Measurements from ENCODE around the gene DBNDD2.

The DBNDD2 gene

DNA sequence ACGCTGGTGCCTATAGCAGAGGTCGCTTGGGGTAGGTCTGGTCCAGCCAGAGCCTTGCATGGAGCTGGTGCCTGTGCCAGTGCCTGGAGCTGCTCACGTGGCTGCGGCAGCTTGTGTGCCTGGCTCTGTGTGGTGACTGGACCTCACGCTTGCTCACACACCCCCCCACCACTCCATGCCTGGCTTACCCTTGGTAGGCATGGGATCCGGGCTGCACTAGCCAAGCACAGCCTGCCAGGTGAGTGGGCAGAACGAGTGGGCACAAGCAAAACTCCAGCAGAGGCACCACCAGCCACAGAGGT is 13.0 kb upstream of the DBNDD2 start:
- DNase-seq, result no peak
- no peak for TF ChIP-seq GATA1 (IDR thresholded peaks at IDR 0.05; ENCODE audit: low read depth, low read length)
- no peak for TF ChIP-seq POLR2A (IDR thresholded peaks at IDR 0.05; ENCODE audit: low read length)

- no peak for DNase-seq
- no peak for TF ChIP-seq POLR2A (IDR thresholded peaks at IDR 0.05; ENCODE audit: low read length)
- TF ChIP-seq GATA1 (IDR thresholded peaks at IDR 0.05; ENCODE audit: low read depth, low read length), result no peak
Observed at GRCh38 chr20:45399018-45399417, 9.1 kb upstream of the DBNDD2 start.

DNA sequence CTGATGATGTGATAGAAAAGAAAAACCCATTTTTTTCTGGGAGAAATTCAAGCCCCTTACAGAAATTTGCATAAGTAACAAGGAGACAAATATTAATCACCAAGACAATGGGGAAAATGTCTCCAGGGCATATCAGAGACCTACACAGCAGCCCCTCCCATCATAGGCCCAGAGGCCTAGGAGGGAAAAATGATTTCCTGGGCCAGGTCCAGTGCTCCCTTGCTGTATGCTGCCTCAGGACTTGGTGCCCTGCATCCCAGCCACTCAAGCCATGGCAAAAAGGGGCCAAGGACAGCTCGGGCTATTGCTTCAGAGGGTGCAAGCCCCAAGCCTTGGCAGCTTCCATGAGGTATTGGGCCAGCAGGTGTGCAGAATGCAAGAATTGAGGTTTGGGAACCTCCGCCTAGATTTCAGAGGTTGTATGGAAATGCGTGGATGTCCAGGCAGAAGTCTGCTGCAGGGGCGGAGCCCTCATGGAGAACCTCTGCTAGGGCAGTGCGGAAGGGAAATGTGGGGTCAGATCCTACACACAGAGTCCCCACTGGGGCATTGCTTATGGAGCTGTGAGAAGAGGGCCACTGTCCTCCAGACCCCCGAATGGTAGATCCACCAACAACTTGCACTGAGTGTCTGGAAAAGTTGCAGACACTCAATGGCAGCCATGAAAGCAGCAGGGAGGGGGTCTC is 7.6 kb upstream of the DBNDD2 start:
- no peak for DNase-seq
- no peak for TF ChIP-seq GATA1 (IDR thresholded peaks at IDR 0.05; ENCODE audit: low read depth, low read length)
- TF ChIP-seq POLR2A (IDR thresholded peaks at IDR 0.05; ENCODE audit: low read length), result no peak

- TF ChIP-seq POLR2A (IDR thresholded peaks at IDR 0.05; ENCODE audit: low read length), result no peak
- no peak for TF ChIP-seq GATA1 (IDR thresholded peaks at IDR 0.05; ENCODE audit: low read depth, low read length)
- DNase-seq, result no peak
Observed at GRCh38 chr20:45402946-45403345, 5.1 kb upstream of the DBNDD2 start.

DNA sequence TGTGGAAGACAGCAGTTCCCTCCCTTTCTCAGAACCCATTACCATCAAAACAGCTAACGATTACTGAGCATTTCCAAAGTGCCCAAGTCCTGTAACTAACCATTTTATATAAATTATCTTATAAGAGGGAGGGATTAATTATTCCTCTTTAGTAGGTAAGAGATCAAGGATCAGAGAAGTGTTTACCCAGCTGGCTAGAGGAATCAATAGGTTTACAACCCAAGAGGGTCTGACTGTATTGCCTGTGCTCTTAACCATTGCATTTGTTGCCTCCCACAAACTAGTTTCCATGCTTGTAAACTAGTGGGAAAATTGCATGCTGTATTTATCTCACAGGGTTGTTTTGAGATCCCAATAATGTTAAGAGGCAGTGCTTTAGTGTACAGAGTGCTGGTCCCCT is 3.7 kb upstream of the DBNDD2 start:
- DNase-seq, result no peak
- TF ChIP-seq POLR2A (IDR thresholded peaks at IDR 0.05; ENCODE audit: low read length), result no peak
- no peak for TF ChIP-seq GATA1 (IDR thresholded peaks at IDR 0.05; ENCODE audit: low read depth, low read length)

- DNase-seq, result no peak
Observed at GRCh38 chr20:45405571-45406259, 2.4 kb upstream of the DBNDD2 start.

DNA sequence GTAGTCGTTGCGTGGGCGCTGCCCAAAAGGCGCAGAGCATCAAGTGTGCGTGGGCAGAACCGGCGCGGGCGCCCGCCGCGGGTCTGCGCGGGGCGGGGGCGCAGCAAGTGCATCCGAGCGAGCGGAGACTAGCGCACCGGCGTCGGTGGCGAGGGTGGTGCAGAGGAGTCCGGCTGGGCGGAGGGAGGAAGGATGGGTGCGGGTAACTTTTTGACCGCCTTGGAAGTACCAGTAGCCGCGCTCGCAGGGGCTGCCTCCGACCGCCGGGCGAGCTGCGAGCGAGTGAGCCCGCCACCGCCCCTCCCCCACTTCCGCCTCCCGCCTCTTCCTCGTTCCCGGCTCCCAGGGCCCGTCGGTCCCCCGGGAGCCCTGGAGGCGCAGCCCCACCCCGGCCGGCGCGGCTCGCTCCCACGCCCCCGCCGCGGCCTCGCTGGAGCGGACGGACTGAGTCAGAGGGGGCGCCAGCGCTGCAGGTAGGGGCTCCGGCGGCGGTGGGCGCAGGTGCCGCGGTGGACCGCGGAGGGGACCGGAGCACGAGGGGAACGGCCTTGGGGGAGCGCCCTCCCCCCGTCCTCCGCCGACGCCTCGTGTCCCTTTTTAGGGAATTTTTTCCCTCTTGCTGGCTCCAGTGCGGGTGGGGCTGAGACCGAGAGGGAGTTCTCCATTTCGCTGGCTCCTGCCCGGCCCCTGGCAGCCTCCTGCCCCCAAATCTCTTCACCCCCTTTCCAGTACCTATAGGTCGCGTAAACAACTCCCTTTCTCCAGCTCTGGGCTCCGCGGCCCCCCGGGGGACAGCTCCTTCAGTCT is 1.6 kb upstream of the DBNDD2 start:
- TF ChIP-seq GATA1 (IDR thresholded peaks at IDR 0.05; ENCODE audit: low read depth, low read length) (no peak), POLR2A (IDR thresholded peaks at IDR 0.05; ENCODE audit: low read length) (no peak)
- no peak for DNase-seq

More at GRCh38 chr20:45405571-45406259, 2.4 kb upstream of the DBNDD2 start:
- no peak for TF ChIP-seq GATA1 (IDR thresholded peaks at IDR 0.05; ENCODE audit: low read depth, low read length)
- TF ChIP-seq POLR2A (IDR thresholded peaks at IDR 0.05; ENCODE audit: low read length), result no peak

- TF ChIP-seq POLR2A (IDR thresholded peaks at IDR 0.05; ENCODE audit: low read length), result no peak
- TF ChIP-seq GATA1 (IDR thresholded peaks at IDR 0.05; ENCODE audit: low read depth, low read length), result no peak
- no peak for DNase-seq
Observed at GRCh38 chr20:45407067-45407745, 883 bp upstream of the DBNDD2 start.

- DNase-seq, result no peak
- TF ChIP-seq POLR2A (IDR thresholded peaks at IDR 0.05; ENCODE audit: low read length) (no peak), GATA1 (IDR thresholded peaks at IDR 0.05; ENCODE audit: low read depth, low read length) (no peak)
Observed at GRCh38 chr20:45408646-45409213, 641 bp downstream of the DBNDD2 start.

DNA sequence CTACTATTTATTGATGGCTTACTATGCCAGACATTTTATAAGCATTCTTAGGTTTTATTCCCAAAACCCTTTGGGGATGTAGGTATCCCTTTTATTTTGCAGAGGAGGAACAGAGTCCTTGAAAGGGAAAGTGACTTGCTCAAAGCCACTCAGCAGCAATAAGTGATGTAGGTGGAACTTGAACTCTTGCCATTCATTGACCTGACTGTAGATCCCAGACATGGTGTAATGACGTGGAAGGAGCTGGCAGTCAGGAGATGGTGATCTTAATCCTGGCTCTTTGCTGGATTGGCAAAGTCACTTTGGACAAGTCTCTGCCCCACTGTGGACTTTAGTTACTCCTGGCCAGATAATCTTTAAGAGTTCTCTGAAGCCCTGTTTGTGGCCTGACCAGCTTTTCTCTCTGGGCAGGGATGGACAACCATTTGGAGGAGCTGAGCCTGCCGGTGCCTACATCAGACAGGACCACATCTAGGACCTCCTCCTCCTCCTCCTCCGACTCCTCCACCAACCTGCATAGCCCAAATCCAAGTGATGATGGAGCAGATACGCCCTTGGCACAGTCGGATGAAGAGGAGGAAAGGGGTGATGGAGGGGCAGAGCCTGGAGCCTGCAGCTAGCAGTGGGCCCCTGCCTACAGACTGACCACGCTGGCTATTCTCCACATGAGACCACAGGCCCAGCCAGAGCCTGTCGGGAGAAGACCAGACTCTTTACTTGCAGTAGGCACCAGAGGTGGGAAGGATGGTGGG is 1.6 kb downstream of the DBNDD2 start:
- DNase-seq, result no peak
- no peak for TF ChIP-seq POLR2A (IDR thresholded peaks at IDR 0.05; ENCODE audit: low read length)
- no peak for TF ChIP-seq GATA1 (IDR thresholded peaks at IDR 0.05; ENCODE audit: low read depth, low read length)

GRCh38 chr20:45410887-45411286 is 2.8 kb downstream of the DBNDD2 start:
- TF ChIP-seq POLR2A (IDR thresholded peaks at IDR 0.05; ENCODE audit: low read length), result no peak
- TF ChIP-seq GATA1 (IDR thresholded peaks at IDR 0.05; ENCODE audit: low read depth, low read length), result no peak
- no peak for DNase-seq

DNA sequence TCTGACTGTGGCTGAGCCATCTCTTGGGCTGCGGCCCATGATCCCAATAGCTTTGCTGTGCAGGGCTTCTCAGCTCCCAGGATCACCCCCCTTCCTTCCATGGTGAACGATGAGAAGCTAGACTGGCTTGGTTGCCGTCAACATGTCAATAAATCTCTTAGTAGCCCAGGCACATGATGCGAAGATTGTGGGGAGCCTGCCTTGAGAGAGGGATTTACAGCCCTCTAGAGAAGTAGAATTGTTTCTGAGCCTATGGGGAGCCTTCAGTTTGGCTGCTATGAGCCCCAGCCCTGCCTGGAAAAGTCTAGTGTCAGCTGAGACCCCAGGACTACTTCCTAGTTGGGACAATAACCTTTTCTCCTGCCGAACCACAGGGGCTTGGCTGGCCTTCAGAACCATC is 4.6 kb downstream of the DBNDD2 start:
- no peak for DNase-seq
- TF ChIP-seq POLR2A (IDR thresholded peaks at IDR 0.05; ENCODE audit: low read length) (no peak), GATA1 (IDR thresholded peaks at IDR 0.05; ENCODE audit: low read depth, low read length) (no peak)

GRCh38 chr20:45413479-45413878 is 5.4 kb downstream of the DBNDD2 start:
- TF ChIP-seq GATA1 (IDR thresholded peaks at IDR 0.05; ENCODE audit: low read depth, low read length) (no peak), POLR2A (IDR thresholded peaks at IDR 0.05; ENCODE audit: low read length) (no peak)
- DNase-seq, result no peak

Measured in erythroblast (primary cell).